GM12864 (cell line): ENCODE measurements around the gene GALNT18.

Experiments used
- DNase-seq: peaks from one replicate; pipeline ENCODE4 v3.0.0-alpha.2; 2011; ENCODE audit warnings: low read depth
- H3K4me3 ChIP-seq: 2 replicates; pipeline ENCODE4 v1.5.1; 2011; ENCODE audit warnings: mild to moderate bottlenecking, low read depth, low read length, control low read depth
- CTCF ChIP-seq: IDR thresholded peaks from 2 replicates; pipeline ENCODE4 v1.5.1; 2011; ENCODE audit warnings: low read depth, mild to moderate bottlenecking, moderate library complexity, low read length, control low read depth, inconsistent platforms; ENCODE audit errors: missing control alignments

GALNT18 gene

GRCh38 chr11:11514246-11514645 is 107.6 kb downstream of the GALNT18 start:
- no peak for TF ChIP-seq CTCF
- DNase-seq, result no peak
- no peak overlapping the region for H3K4me3 ChIP-seq

- H3K4me3 ChIP-seq, result no peak overlapping the region
- no peak for TF ChIP-seq CTCF
- no peak for DNase-seq
Measured at GRCh38 chr11:11513422-11513821, 108.4 kb downstream of the GALNT18 start.

- no peak overlapping the region for H3K4me3 ChIP-seq
- TF ChIP-seq CTCF, result no peak
- DNase-seq, result no peak
Measured at GRCh38 chr11:11512929-11513328, 108.9 kb downstream of the GALNT18 start.

GRCh38 chr11:11512502-11512901 is 109.3 kb downstream of the GALNT18 start:
- TF ChIP-seq CTCF, result no peak
- no peak for DNase-seq
- no peak overlapping the region for H3K4me3 ChIP-seq

- no peak for DNase-seq
Measured at GRCh38 chr11:11512090-11512489, 109.7 kb downstream of the GALNT18 start.

GRCh38 chr11:11510939-11511338 is 110.9 kb downstream of the GALNT18 start:
- TF ChIP-seq CTCF, result no peak
- no peak for DNase-seq
- no peak overlapping the region for H3K4me3 ChIP-seq

More at GRCh38 chr11:11512090-11512489, 109.7 kb downstream of the GALNT18 start:
- no peak overlapping the region for H3K4me3 ChIP-seq
- no peak for TF ChIP-seq CTCF

GRCh38 chr11:11505692-11506091 is 116.1 kb downstream of the GALNT18 start:
- no peak for DNase-seq
- H3K4me3 ChIP-seq, result no peak overlapping the region
- TF ChIP-seq CTCF, result no peak
